Bronchial epithelial cell (primary cell): Measurements from ENCODE around the gene MRPL53. TPM values are rescaled to one million over a fixed set of nuclear protein-coding genes. Genes with fewer than 3 reads are reported as not detected.
A peak's percentile ranks its signal among the peaks of the same experiment; 100 is the strongest.
"Not testable (repeated sequence)": the region's sequence is repeated elsewhere in the genome, so short reads cannot be mapped to it uniquely, and the experiment has no call there.

Experiments used
- DNase-seq: peaks from one replicate; pipeline ENCODE4 v3.0.0-alpha.2; 2010; ENCODE audit warnings: low read depth
- FAIRE-seq: peaks from 2 replicates; lab custom pipeline; 2011; peaks lifted over from hg19 to GRCh38; lab: Jason Lieb, UNC
- H3K27me3 ChIP-seq: 2 replicates; pipeline ENCODE4 v1.5.1; 2011; ENCODE audit warnings: low read length; ENCODE audit not compliant: control insufficient read depth, insufficient read depth
- H3K36me3 ChIP-seq: 2 replicates; pipeline ENCODE4 v1.5.1; 2011; ENCODE audit warnings: low read length; ENCODE audit not compliant: control insufficient read depth, insufficient read depth
- H3K4me3 ChIP-seq: 2 replicates; pipeline ENCODE4 v1.5.1; 2011; ENCODE audit warnings: mild to moderate bottlenecking, low read depth, low read length, control low read depth
- CTCF ChIP-seq: IDR thresholded peaks from 2 replicates; pipeline ENCODE4 v1.5.1; 2011; ENCODE audit warnings: mild to moderate bottlenecking, moderate library complexity, low read length, control low read depth, inconsistent platforms; ENCODE audit not compliant: insufficient read depth, severe bottlenecking
- total RNA-seq: library from RNA; depleted of rRNA; stranded (reverse); fragments of >200 nt; gene quantifications from 2 replicates; pipeline ENCODE4 v1.2.1, GENCODE V29; 2014

The MRPL53 gene
- total RNA-seq, 1 donor from 2014 or later, result 57.9 TPM

- peak; percentile 10 for DNase-seq
- no peak for FAIRE-seq
- H3K36me3 ChIP-seq, result peaks cover 6% of the 10 kb centered on the region
- peak overlapping the region; percentile 84 for H3K4me3 ChIP-seq
- TF ChIP-seq CTCF, result no peak
- no peaks in the 10 kb centered on the region for H3K27me3 ChIP-seq
These were observed 422 bp upstream of the MRPL53 start for GRCh38 chr2:74472945-74473258.

- Histone ChIP-seq H3K4me3 (peak overlapping the region; percentile 84), H3K27me3 (no peaks in the 10 kb centered on the region), H3K36me3 (peaks cover 4% of the 10 kb centered on the region)
- FAIRE-seq (no peak), DNase-seq (no peak)
- TF ChIP-seq CTCF, result no peak
These were observed 981 bp downstream of the MRPL53 start for GRCh38 chr2:74471332-74472065.

GRCh38 chr2:74470742-74471141 lies 1.7 kb downstream of the MRPL53 start:
- FAIRE-seq, result not testable (repeated sequence)

GRCh38 chr2:74464406-74464805 lies 8.1 kb downstream of the MRPL53 start:
- FAIRE-seq, result no peak
- Histone ChIP-seq H3K4me3 (peak overlapping the region; percentile 92), H3K36me3 (peaks cover 10% of the 10 kb centered on the region), H3K27me3 (no peaks in the 10 kb centered on the region)
- no peak for TF ChIP-seq CTCF
- DNase-seq, result no peak

More at GRCh38 chr2:74470742-74471141, 1.7 kb downstream of the MRPL53 start:
- H3K36me3 ChIP-seq, H3K27me3 ChIP-seq, H3K4me3 ChIP-seq, DNase-seq: not testable (repeated sequence)

GRCh38 chr2:74462786-74463105 lies 9.7 kb downstream of the MRPL53 start:
- no peak for DNase-seq
- Histone ChIP-seq H3K27me3 (no peaks in the 10 kb centered on the region), H3K36me3 (peaks cover 10% of the 10 kb centered on the region), H3K4me3 (no peak overlapping the region)
- TF ChIP-seq CTCF, result no peak
- FAIRE-seq, result no peak

- no peak for TF ChIP-seq CTCF
- Histone ChIP-seq H3K4me3 (no peak overlapping the region), H3K36me3 (peaks cover 10% of the 10 kb centered on the region), H3K27me3 (no peaks in the 10 kb centered on the region)
- no peak for FAIRE-seq
- no peak for DNase-seq
These were observed 10.3 kb downstream of the MRPL53 start for GRCh38 chr2:74462054-74462785.
